ENCODE data around the gene LRP1B. TPM values are rescaled to one million over a fixed set of nuclear protein-coding genes. Genes with fewer than 3 reads are reported as not detected.

LRP1B gene
- total and polyA plus RNA-seq, 2 of the 8 experiments (the other 6 are each of a cell fraction or from before 2014, with no cell fraction given): 0.03 TPM; not detected in 1

- Histone ChIP-seq H3K4me3 (ENCODE audit: extremely low read depth in 1 of 4, insufficient read depth in 2 of 4, low read depth in 3 of 4, low read length in 4 of 4) (no peak overlapping the region), H4K8ac (ENCODE audit: extremely low read depth, insufficient read depth, low read length) (no peak overlapping the region), H2AK5ac (ENCODE audit: low read depth, low read length) (no peak overlapping the region), H3K4me1 (replicated peaks in 1 of 4; ENCODE audit: control insufficient read depth in 3 of 4, insufficient read depth in 4 of 4, low read length in 3 of 4) (peaks cover 0 to under 1% (median 0%) of the 10 kb centered on the region in 4 experiments; a peak in 1 of 7 replicates), H3K27me3 (replicated peaks in 1 of 4; ENCODE audit: control insufficient read depth in 3 of 4, extremely low read depth in 1 of 4, insufficient read depth in 3 of 4, low read length in 3 of 4) (no peaks in the 10 kb centered on the region), H4K5ac (ENCODE audit: insufficient read length, low read depth, low read length) (no peak overlapping the region), H2AFZ (ENCODE audit: low read length) (no peak overlapping the region), H2BK120ac (replicated peaks; ENCODE audit: low read depth, low read length) (no peak overlapping the region), H2BK20ac (ENCODE audit: low read length) (no peak overlapping the region), H2BK12ac (ENCODE audit: low read depth, low read length) (no peak overlapping the region), H3K23ac (ENCODE audit: insufficient read length) (no peak overlapping the region), H3K14ac (ENCODE audit: insufficient read length) (no peak overlapping the region), H3K36me3 (ENCODE audit: control insufficient read depth in 2 of 4, insufficient read depth in 4 of 4, low read length in 3 of 4) (no peaks in the 10 kb centered on the region), H3K9me3 (ENCODE audit: insufficient read depth in 2 of 2, low read depth in 1 of 2, low read length in 1 of 2) (no peaks in the 10 kb centered on the region), H2BK15ac (ENCODE audit: low read length) (no peak overlapping the region), H3K9ac (replicated peaks in 1 of 4; ENCODE audit: extremely low read depth in 1 of 4, low read depth in 3 of 4, low read length in 3 of 4) (no peak overlapping the region), H3K18ac (ENCODE audit: extremely low read depth, low read length) (no peak overlapping the region; the same call in 1 of the 2 replicates), H4K20me1 (replicated peaks in 1 of 2; ENCODE audit: control insufficient read depth in 1 of 2, insufficient read depth in 2 of 2, low read length in 2 of 2) (no peaks in the 10 kb centered on the region), H3K79me2 (ENCODE audit: control insufficient read depth in 1 of 2, insufficient read depth in 2 of 2, low read length in 2 of 2) (no peaks in the 10 kb centered on the region), H2BK5ac (ENCODE audit: low read depth, low read length) (no peak overlapping the region), H3K79me1 (ENCODE audit: low read depth, low read length) (no peaks in the 10 kb centered on the region), H4K91ac (replicated peaks; ENCODE audit: insufficient read length, low read length) (no peak overlapping the region), H3K4me2 (ENCODE audit: insufficient read depth in 1 of 2, low read depth in 2 of 2, low read length in 2 of 2) (no peak overlapping the region), H3K4ac (replicated peaks; ENCODE audit: insufficient read length, low read depth, low read length) (no peak overlapping the region), H3K27ac (ENCODE audit: low read depth, low read length) (no peak overlapping the region), H3K23me2 (ENCODE audit: low read depth, low read length) (no peaks in the 10 kb centered on the region), H3K56ac (replicated peaks; ENCODE audit: insufficient read length, low read depth, low read length) (no peak overlapping the region)
- no peak for DNase-seq (ENCODE audit: low read depth in 1 of 2, low spot score in 2 of 2)
- ChIA-PET CTCF (ENCODE audit: partially characterized antibody) (no interaction called here), POLR2A (ENCODE audit: partially characterized antibody) (interaction anchor here (1.1 kb wide), 1 partner anchor 10 kb away, joined by 3 read pairs; no protein-coding TSS in a partner anchor)
- FAIRE-seq: no peak
- 95% methylated on average over 1 of the region's 1 CpG; no CpG with 5 or more reads in 1 of the 2 experiments for WGBS, 2 experiments (ENCODE audit: extremely low coverage in 1 of 2, insufficient coverage in 1 of 2, insufficient read length in 1 of 2, insufficient replicate concordance in 2 of 2, low coverage in 1 of 2, low lambda C conversion rate in 2 of 2, missing lambda C conversion rate in 1 of 2)
- TF ChIP-seq BRCA1 (IDR thresholded peaks at IDR 0.05; ENCODE audit: low read depth, low read length) (no peak), TCF12 (IDR thresholded peaks at IDR 0.05; ENCODE audit: low read depth, low read length) (no peak), SRF (IDR thresholded peaks at IDR 0.05; ENCODE audit: low read depth, low read length) (no peak), KDM5A (IDR thresholded peaks at IDR 0.05; ENCODE audit: low read length) (no peak), SP4 (IDR thresholded peaks at IDR 0.05; ENCODE audit: low read length) (no peak), SP2 (IDR thresholded peaks at IDR 0.05; ENCODE audit: low read length) (no peak), ASH2L (IDR thresholded peaks at IDR 0.05; ENCODE audit: low read length) (no peak), RAD21 (IDR thresholded peaks at IDR 0.05 in 1 of 2, conservative IDR thresholded peaks at IDR 0.05 in 1 of 2; ENCODE audit: low read depth in 2 of 2, low read length in 2 of 2) (no peak), PHF8 (conservative IDR thresholded peaks at IDR 0.05; ENCODE audit: low read depth, low read length) (no peak), MAFK (IDR thresholded peaks at IDR 0.05; ENCODE audit: low read depth, low read length) (no peak), TEAD4 (IDR thresholded peaks at IDR 0.05; ENCODE audit: low read depth, low read length) (no peak), ATF3 (IDR thresholded peaks at IDR 0.05; ENCODE audit: insufficient read depth, low read depth, low read length) (no peak), ATF2 (IDR thresholded peaks at IDR 0.05; ENCODE audit: low read length) (no peak)
These were observed 252.8 kb downstream of the LRP1B start for GRCh38 chr2:141878016-141878415.

Data from H1 (cell line).